IMR-90 (cell line): ENCODE results near the gene PRKCE. TPM values are rescaled to one million over a fixed set of nuclear protein-coding genes. Genes with fewer than 3 reads are reported as not detected.

Experiments
- ATAC-seq: fragments of 200-7000 bp; cut with Tn5 transposase; 2 replicates; pipeline ENCODE4 v1.9.1; 2020; ENCODE audit warnings: low read depth, mild to moderate bottlenecking, moderate library complexity
- BruUV-seq: library from RNA; stranded (reverse); fragments of 400-500 nt; replicated peaks from 2 replicates; lab custom pipeline; 2021; lab: Mats Ljungman, UMichigan
- CTCF ChIA-PET: fragments of 300-600 bp; formaldehyde crosslinking; extraction: SDS; loops from one replicate; lab custom pipeline; 2021; ENCODE audit warnings: antibody characterized with exemption; lab: Yijun Ruan, JAX
- POLR2A ChIA-PET: fragments of 300-600 bp; sonication (Branson Sonifier 250); formaldehyde crosslinking; loops from one replicate; lab custom pipeline; 2022; ENCODE audit warnings: antibody characterized with exemption; ENCODE audit not compliant: unreplicated experiment; lab: Charles Lee
- DNase-seq: peaks from one replicate; pipeline ENCODE4 v3.0.0; 2013
- H2AFZ ChIP-seq: replicated peaks from 2 replicates; pipeline ENCODE3; 2013; ENCODE audit warnings: low read length, mild to moderate bottlenecking; ENCODE audit not compliant: poor library complexity
- H2AK5ac ChIP-seq: 2 replicates; pipeline ENCODE4 v1.6.1; 2013; ENCODE audit warnings: low read depth, low read length, inconsistent platforms
- H2AK9ac ChIP-seq: replicated peaks from 2 replicates; pipeline ENCODE3; 2013; ENCODE audit warnings: mild to moderate bottlenecking, low read depth, low read length, moderate library complexity; ENCODE audit not compliant: poor library complexity
- H2BK120ac ChIP-seq: 2 replicates; pipeline ENCODE4 v1.6.1; 2013; ENCODE audit warnings: low read depth, low read length, inconsistent platforms
- H2BK15ac ChIP-seq: 3 replicates; pipeline ENCODE4 v1.6.1; 2013; ENCODE audit warnings: low read depth, low read length, inconsistent platforms
- H2BK20ac ChIP-seq: 2 replicates; pipeline ENCODE4 v1.6.1; 2013; ENCODE audit warnings: low read depth, mild to moderate bottlenecking, inconsistent platforms, low read length, moderate library complexity
- H2BK5ac ChIP-seq: 2 replicates; pipeline ENCODE4 v1.6.1; 2013; ENCODE audit warnings: mild to moderate bottlenecking, low read depth, low read length, inconsistent platforms; ENCODE audit not compliant: poor library complexity, severe bottlenecking
- H3K14ac ChIP-seq: replicated peaks from 2 replicates; pipeline ENCODE4 v1.6.1; 2013; ENCODE audit warnings: low read depth, low read length, inconsistent platforms
- H3K18ac ChIP-seq: 2 replicates; pipeline ENCODE4 v1.6.1; 2013; ENCODE audit warnings: low read depth, low read length, control low read depth
- H3K23ac ChIP-seq: 2 replicates; pipeline ENCODE4 v1.6.1; 2013; ENCODE audit warnings: low read depth, low read length, inconsistent platforms
- H3K27ac ChIP-seq: 2 replicates; pipeline ENCODE4 v1.5.1; 2013; ENCODE audit warnings: mild to moderate bottlenecking, control low read depth, low read length; ENCODE audit not compliant: insufficient read depth
- H3K27me3 ChIP-seq: 2 replicates; pipeline ENCODE4 v1.6.1; 2013; ENCODE audit warnings: low read length; ENCODE audit not compliant: control insufficient read depth, insufficient read depth
- H3K36me3 ChIP-seq: 2 replicates; pipeline ENCODE4 v1.6.1; 2013; ENCODE audit warnings: low read length, mixed read lengths; ENCODE audit not compliant: control insufficient read depth, insufficient read depth
- H3K4ac ChIP-seq: 2 replicates; pipeline ENCODE4 v1.6.1; 2013; ENCODE audit warnings: low read depth, low read length, inconsistent platforms
- H3K4me1 ChIP-seq: 2 replicates; pipeline ENCODE4 v1.6.1; 2013; ENCODE audit warnings: low read length, mixed read lengths; ENCODE audit not compliant: control insufficient read depth, insufficient read depth
- H3K4me2 ChIP-seq: 2 replicates; pipeline ENCODE4 v1.6.1; 2013; ENCODE audit warnings: low read depth, mild to moderate bottlenecking, control low read depth, low read length, moderate library complexity
- H3K4me3 ChIP-seq: 2 replicates; pipeline ENCODE4 v1.5.1; 2013; ENCODE audit warnings: low read depth, mild to moderate bottlenecking, control low read depth, low read length, moderate library complexity; ENCODE audit not compliant: insufficient read depth
- H3K56ac ChIP-seq: 2 replicates; pipeline ENCODE4 v1.6.1; 2013; ENCODE audit warnings: low read length, inconsistent platforms; ENCODE audit not compliant: insufficient read depth; ENCODE audit errors: extremely low read depth
- H3K79me1 ChIP-seq, 2 experiments: 2 replicates each; pipeline ENCODE4 v1.6.1; 2013; ENCODE audit warnings: low read length in 2 of 2, inconsistent platforms in 1 of 2, low read depth in 1 of 2
- H3K9ac ChIP-seq: 2 replicates; pipeline ENCODE4 v1.6.1; 2013; ENCODE audit warnings: low read depth, low read length, control low read depth
- H3K9me1 ChIP-seq: 2 replicates; pipeline ENCODE4 v1.6.1; 2013; ENCODE audit warnings: low read length, inconsistent platforms; ENCODE audit not compliant: insufficient read depth
- H3K9me3 ChIP-seq: 2 replicates; pipeline ENCODE4 v1.6.1; 2013; ENCODE audit warnings: low read length; ENCODE audit not compliant: control insufficient read depth, insufficient read depth
- H4K20me1 ChIP-seq: 2 replicates; pipeline ENCODE4 v1.6.1; 2013; ENCODE audit warnings: low read length, inconsistent platforms; ENCODE audit not compliant: insufficient read depth
- H4K5ac ChIP-seq: 2 replicates; pipeline ENCODE4 v1.6.1; 2013; ENCODE audit warnings: mild to moderate bottlenecking, low read depth, low read length, control low read depth
- H4K8ac ChIP-seq, 2 experiments: 2 replicates each; pipeline ENCODE4 v1.6.1; 2013; ENCODE audit warnings: low read depth in 2 of 2, low read length in 2 of 2, control low read depth in 1 of 2, inconsistent platforms in 1 of 2
- H4K91ac ChIP-seq: 2 replicates; pipeline ENCODE4 v1.6.1; 2013; ENCODE audit warnings: low read depth, low read length, inconsistent platforms; ENCODE audit not compliant: insufficient read depth
- CHD1 ChIP-seq: IDR thresholded peaks from 2 replicates; pipeline ENCODE4 v1.6.1; 2012; ENCODE audit warnings: low read depth, low read length, improper control_type of control experiment
- MXI1 ChIP-seq: IDR thresholded peaks from 2 replicates; pipeline ENCODE4 v1.6.1; 2012; ENCODE audit warnings: low read depth, mild to moderate bottlenecking, low read length, moderate library complexity, borderline replicate concordance
- NFE2L2 ChIP-seq: fragments of 150-350 bp; IDR thresholded peaks from 2 replicates; pipeline ENCODE4 v1.6.1; 2016; ENCODE audit warnings: low read depth, mild to moderate bottlenecking, low read length
- POLR2A ChIP-seq: IDR thresholded peaks from 2 replicates; pipeline ENCODE4 v1.6.1; 2012; ENCODE audit warnings: mild to moderate bottlenecking, low read depth, low read length
- RAD21 ChIP-seq: IDR thresholded peaks from 2 replicates; pipeline ENCODE4 v1.6.1; 2012; ENCODE audit warnings: low read length, improper control_type of control experiment
- RFX5 ChIP-seq: IDR thresholded peaks from 2 replicates; pipeline ENCODE4 v1.8.0; 2012; ENCODE audit warnings: low read depth, mild to moderate bottlenecking, low read length, moderate library complexity
- WGBS, 2 experiments: methylation state at CpG; one replicate each; pipeline versions ENCODE4 v1.1.5 to v1.1.7; 2013; ENCODE audit warnings: missing lambda C conversion rate in 2 of 2; ENCODE audit not compliant: insufficient read length in 1 of 2; ENCODE audit errors: extremely low coverage in 2 of 2; 5-methylcytosine and 5-hydroxymethylcytosine counted together
- dilution Hi-C: fragments of 300-500 bp; cut with HindIII; formaldehyde crosslinking; loops from one replicate; pipeline ENCODE4 v1.14.3; 2018; ENCODE audit warnings: low sequenced_read_pairs; ENCODE audit not compliant: unreplicated experiment
- in situ Hi-C: fragments of 300-500 bp; cut with MboI; formaldehyde crosslinking; loops from 3 replicates; pipeline ENCODE4 v1.14.3; 2019; ENCODE audit warnings: low sequenced_read_pairs, inconsistent platforms, mixed read lengths
- intact Hi-C: fragments of 100-400 bp; cut with micrococcal nuclease; formaldehyde crosslinking; loops from 2 replicates; pipeline ENCODE4 v1.10.0; 2022
- polyA plus RNA-seq, 3 experiments: library from polyadenylated mRNA; depleted of rRNA; stranded (reverse); fragments of >200 nt; gene quantifications; 2 replicates each; pipeline ENCODE4 v1.2.3, GENCODE V29; 2012; ENCODE audit warnings: low replicate concordance in 1 of 3
- total RNA-seq: library from RNA; depleted of rRNA; stranded (reverse); fragments of >200 nt; gene quantifications from 2 replicates; pipeline ENCODE4 v1.2.3, GENCODE V29; 2012
- TF ChIP-seq, protein P1 (sequence below): fragments of 150-350 bp; IDR thresholded peaks from 2 replicates; pipeline ENCODE4 v1.6.1; 2016; ENCODE audit warnings: low read depth, mild to moderate bottlenecking, low read length, moderate library complexity, borderline replicate concordance
- TF ChIP-seq, protein P2 (sequence below): fragments of 150-350 bp; IDR thresholded peaks from 2 replicates; pipeline ENCODE4 v1.6.1; 2017; ENCODE audit warnings: mild to moderate bottlenecking, antibody characterized with exemption, low read length, low read depth

PRKCE gene
- total and polyA plus RNA-seq, 2 of the 4 experiments (the other 2 are of a cell fraction): 8.1 to 32.4 TPM

DNA sequence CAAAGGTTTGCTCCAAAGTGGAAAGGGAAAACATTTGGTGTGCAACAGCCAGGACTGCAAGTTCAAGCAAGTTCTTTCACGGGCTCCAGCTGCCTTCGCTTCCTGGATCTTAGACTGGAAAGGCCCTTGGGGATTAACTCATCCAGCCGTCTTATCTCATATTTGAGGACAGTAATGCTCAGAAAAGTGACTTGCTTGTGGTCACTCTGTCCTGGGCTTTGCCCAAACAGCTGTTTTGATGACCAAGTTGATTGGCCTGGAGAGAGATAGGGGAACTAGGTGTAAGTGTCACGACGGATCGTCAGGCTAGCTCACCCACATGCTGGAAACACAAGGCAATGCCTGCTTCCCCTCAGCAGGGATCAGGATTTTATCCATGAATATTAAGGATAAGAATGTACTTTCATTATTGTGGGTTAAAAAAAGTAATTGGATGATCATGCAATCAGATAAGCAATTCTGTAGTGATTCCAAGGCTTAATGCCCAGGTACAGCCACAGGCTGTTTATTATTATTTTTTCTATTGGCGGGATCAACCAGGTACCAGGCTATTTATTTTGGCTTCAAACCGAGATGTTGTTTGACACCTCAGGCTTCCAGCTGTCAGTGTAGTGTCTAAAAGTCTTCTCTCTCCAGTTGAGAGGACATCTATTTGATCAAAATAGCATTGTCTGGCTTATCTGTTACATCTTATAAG, 483.2 kb downstream of the PRKCE start:
- H4K20me1 ChIP-seq: no peaks in the 10 kb centered on the region
- H3K9me3 ChIP-seq: no peaks in the 10 kb centered on the region
- no peak overlapping the region for H4K5ac ChIP-seq
- H3K4me2 ChIP-seq: no peak overlapping the region
- no TSS peak for BruUV-seq
- H3K23ac ChIP-seq: no peak overlapping the region; the same call in 1 of the 2 replicates
- WGBS, 2 experiments: 100% methylated on average over 1 of the region's 8 CpGs; no CpG with 5 or more reads in 1 of the 2 experiments
- in situ Hi-C loops: no loop called here
- H3K27me3 ChIP-seq: no peaks in the 10 kb centered on the region
- peaks cover 5% of the 10 kb centered on the region for H3K4me1 ChIP-seq
- H3K79me1 ChIP-seq: peaks cover 0 to 13% of the 10 kb centered on the region in 2 experiments; a peak in 1 of 4 replicates
- no peak overlapping the region for H2BK20ac ChIP-seq
- TF ChIP-seq CHD1 (no peak), RFX5 (no peak), NFE2L2 (no peak), RAD21 (no peak), POLR2A (no peak), MXI1 (no peak)
- TF ChIP-seq, protein P1, sequence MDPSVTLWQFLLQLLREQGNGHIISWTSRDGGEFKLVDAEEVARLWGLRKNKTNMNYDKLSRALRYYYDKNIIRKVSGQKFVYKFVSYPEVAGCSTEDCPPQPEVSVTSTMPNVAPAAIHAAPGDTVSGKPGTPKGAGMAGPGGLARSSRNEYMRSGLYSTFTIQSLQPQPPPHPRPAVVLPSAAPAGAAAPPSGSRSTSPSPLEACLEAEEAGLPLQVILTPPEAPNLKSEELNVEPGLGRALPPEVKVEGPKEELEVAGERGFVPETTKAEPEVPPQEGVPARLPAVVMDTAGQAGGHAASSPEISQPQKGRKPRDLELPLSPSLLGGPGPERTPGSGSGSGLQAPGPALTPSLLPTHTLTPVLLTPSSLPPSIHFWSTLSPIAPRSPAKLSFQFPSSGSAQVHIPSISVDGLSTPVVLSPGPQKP: no peak
- TF ChIP-seq, protein P2, sequence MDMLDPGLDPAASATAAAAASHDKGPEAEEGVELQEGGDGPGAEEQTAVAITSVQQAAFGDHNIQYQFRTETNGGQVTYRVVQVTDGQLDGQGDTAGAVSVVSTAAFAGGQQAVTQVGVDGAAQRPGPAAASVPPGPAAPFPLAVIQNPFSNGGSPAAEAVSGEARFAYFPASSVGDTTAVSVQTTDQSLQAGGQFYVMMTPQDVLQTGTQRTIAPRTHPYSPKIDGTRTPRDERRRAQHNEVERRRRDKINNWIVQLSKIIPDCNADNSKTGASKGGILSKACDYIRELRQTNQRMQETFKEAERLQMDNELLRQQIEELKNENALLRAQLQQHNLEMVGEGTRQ: no peak
- no peak overlapping the region for H3K9ac ChIP-seq
- no peak for ATAC-seq
- no peaks in the 10 kb centered on the region for H3K36me3 ChIP-seq
- H2AK9ac ChIP-seq: peak overlapping the region; percentile 33
- H4K8ac ChIP-seq: no peak overlapping the region
- H2AFZ ChIP-seq: no peak overlapping the region
- H2BK5ac ChIP-seq: no peak overlapping the region
- H2AK5ac ChIP-seq: no peak overlapping the region
- ChIA-PET POLR2A (no interaction called here), CTCF (no interaction called here)
- H2BK15ac ChIP-seq: no peak overlapping the region
- H3K4ac ChIP-seq: peak overlapping the region; percentile 16
- no peak for DNase-seq
- no peak overlapping the region for H4K91ac ChIP-seq
- intact Hi-C loops: loop anchor here (5.0 kb wide), 1 partner anchor 62 kb away; no protein-coding TSS in a partner anchor
- H3K4me3 ChIP-seq: no peak overlapping the region
- H3K27ac ChIP-seq: no peak overlapping the region
- dilution Hi-C loops: no loop called here
- H3K56ac ChIP-seq: no peak overlapping the region
- H3K14ac ChIP-seq: peak overlapping the region; percentile 44; the same call in 1 of the 2 replicates
- no peak overlapping the region; the same call in 1 of the 2 replicates for H2BK120ac ChIP-seq
- no peak overlapping the region for H3K18ac ChIP-seq
- H3K9me1 ChIP-seq: peaks cover 18% of the 10 kb centered on the region; the same call in 1 of the 2 replicates
